ENCODE results near the gene TMEM52. TPM values are rescaled to one million over a fixed set of nuclear protein-coding genes. Genes with fewer than 3 reads are reported as not detected.

The TMEM52 gene
- total RNA-seq, 1 experiment from 2014 or later: 9.6 TPM

- no peak overlapping the region for H2BK15ac ChIP-seq (ENCODE audit: low read depth, low read length)
- no peak overlapping the region for H3K9ac ChIP-seq (ENCODE audit: extremely low read depth, insufficient read length, low read length)
- H3K27ac ChIP-seq (ENCODE audit: insufficient read length, low read depth, low read length): no peak overlapping the region
- no peak overlapping the region for H2BK5ac ChIP-seq (ENCODE audit: insufficient read length, low read length)
- no peaks in the 10 kb centered on the region for H4K20me1 ChIP-seq (ENCODE audit: control insufficient read depth, insufficient read depth, insufficient read length)
- H3K23me2 ChIP-seq (ENCODE audit: insufficient read length, low read depth, low read length, poor library complexity, severe bottlenecking): peaks cover 6% of the 10 kb centered on the region
- no peak overlapping the region for H3K18ac ChIP-seq (ENCODE audit: insufficient read length, low read depth, low read length)
- no peaks in the 10 kb centered on the region for H3K79me2 ChIP-seq (ENCODE audit: insufficient read depth, low read length)
- H3K4ac ChIP-seq (ENCODE audit: low read depth, low read length): no peak overlapping the region
- no peak overlapping the region for H4K5ac ChIP-seq (ENCODE audit: insufficient read length, low read depth, low read length)
- DNase-seq: no peak
- no peaks in the 10 kb centered on the region for H3K36me3 Mint-ChIP-seq (ENCODE audit: insufficient read depth in 1 of 3, low read depth in 3 of 3)
- H3K23ac ChIP-seq (ENCODE audit: insufficient read length, low read depth, low read length): no peak overlapping the region
- no peaks in the 10 kb centered on the region for H3K79me1 ChIP-seq (ENCODE audit: insufficient read depth, low read depth, low read length, poor library complexity, severe bottlenecking)
- no peak overlapping the region for H3T11ph ChIP-seq (ENCODE audit: low read length)
- no peak overlapping the region for H3K27ac Mint-ChIP-seq
- H2AK5ac ChIP-seq (ENCODE audit: insufficient read length, low read length): no peak overlapping the region
- H3K9me3 Mint-ChIP-seq: no peaks in the 10 kb centered on the region
- no peaks in the 10 kb centered on the region for H3K9me3 ChIP-seq (ENCODE audit: control insufficient read depth, low read depth, low read length)
- peaks cover 15 to 19% of the 10 kb centered on the region in 2 experiments for H3K4me1 Mint-ChIP-seq
- peaks cover 2% of the 10 kb centered on the region; the same call in 1 of the 2 replicates for H3K27me3 Mint-ChIP-seq (ENCODE audit: low read depth)
- no peak for TF ChIP-seq CTCF (conservative IDR thresholded peaks at IDR 0.05)
- no peak overlapping the region for H3K14ac ChIP-seq (ENCODE audit: insufficient read depth, low read length)
- H3K4me3 Mint-ChIP-seq: peak overlapping the region; percentile 65 to 76
- H3K27me3 ChIP-seq (ENCODE audit: insufficient read depth, low read length): no peaks in the 10 kb centered on the region
- H3K56ac ChIP-seq (ENCODE audit: insufficient read length, low read depth, low read length): no peak overlapping the region
- H2BK20ac ChIP-seq (ENCODE audit: low read depth, low read length, poor library complexity, severe bottlenecking): no peak overlapping the region
- peak overlapping the region; percentile 45 for H3K4me2 ChIP-seq (ENCODE audit: insufficient read depth, insufficient read length, low read length)
- no CpG with 5 or more reads among the region's 21 CpGs for WGBS (ENCODE audit: extremely low coverage, insufficient read length, low lambda C conversion rate)
- H2BK12ac ChIP-seq (ENCODE audit: insufficient read length, low read depth, low read length): no peak overlapping the region
- H2AFZ ChIP-seq (ENCODE audit: low read length): no peak overlapping the region
- no peaks in the 10 kb centered on the region for H3K4me1 ChIP-seq (ENCODE audit: insufficient read depth, low read length)
- no peak overlapping the region for H4K91ac ChIP-seq (ENCODE audit: insufficient read length, low read depth, low read length)
- no peak overlapping the region for H2BK120ac ChIP-seq (ENCODE audit: low read depth, low read length, poor library complexity, severe bottlenecking)
- no peak overlapping the region for H4K8ac ChIP-seq (replicated peaks; ENCODE audit: insufficient read length, low read depth, low read length)
These were observed 10.6 kb downstream of the TMEM52 start for GRCh38 chr1:1908506-1908791.

Data from H9 (cell line).